VCaP (cell line): ENCODE data around the gene CLCA4.

ENCODE experiments used
- H3K27ac ChIP-seq: fragments of 450-650 bp; 2 replicates; pipeline ENCODE4 v1.5.1; 2017
- TF ChIP-seq, protein P1 (sequence below): fragments of 450-650 bp; conservative IDR thresholded peaks from 2 replicates; pipeline ENCODE4 v1.5.1; 2017; ENCODE audit warnings: mild to moderate bottlenecking, moderate library complexity

CLCA4 gene

DNA sequence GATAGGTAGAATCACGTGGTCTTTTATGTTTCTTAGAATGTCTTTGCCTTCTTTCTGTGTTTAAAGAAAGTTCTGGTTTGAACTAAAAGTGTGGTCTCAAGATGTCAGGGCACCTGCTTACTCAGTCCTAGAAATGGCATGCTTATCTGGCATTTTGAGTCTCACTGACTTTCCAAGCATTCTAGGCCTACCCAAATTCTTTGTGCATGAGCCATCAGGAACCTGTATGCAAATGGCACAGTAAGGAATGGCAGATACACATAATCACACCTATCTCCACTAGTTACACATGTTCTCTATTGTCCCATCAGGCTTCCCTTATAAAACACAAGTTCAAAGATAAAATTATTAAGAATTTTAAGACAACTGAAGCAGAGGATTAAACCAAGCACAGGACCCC lies 29.5 kb upstream of the CLCA4 start:
- TF ChIP-seq, protein P1, sequence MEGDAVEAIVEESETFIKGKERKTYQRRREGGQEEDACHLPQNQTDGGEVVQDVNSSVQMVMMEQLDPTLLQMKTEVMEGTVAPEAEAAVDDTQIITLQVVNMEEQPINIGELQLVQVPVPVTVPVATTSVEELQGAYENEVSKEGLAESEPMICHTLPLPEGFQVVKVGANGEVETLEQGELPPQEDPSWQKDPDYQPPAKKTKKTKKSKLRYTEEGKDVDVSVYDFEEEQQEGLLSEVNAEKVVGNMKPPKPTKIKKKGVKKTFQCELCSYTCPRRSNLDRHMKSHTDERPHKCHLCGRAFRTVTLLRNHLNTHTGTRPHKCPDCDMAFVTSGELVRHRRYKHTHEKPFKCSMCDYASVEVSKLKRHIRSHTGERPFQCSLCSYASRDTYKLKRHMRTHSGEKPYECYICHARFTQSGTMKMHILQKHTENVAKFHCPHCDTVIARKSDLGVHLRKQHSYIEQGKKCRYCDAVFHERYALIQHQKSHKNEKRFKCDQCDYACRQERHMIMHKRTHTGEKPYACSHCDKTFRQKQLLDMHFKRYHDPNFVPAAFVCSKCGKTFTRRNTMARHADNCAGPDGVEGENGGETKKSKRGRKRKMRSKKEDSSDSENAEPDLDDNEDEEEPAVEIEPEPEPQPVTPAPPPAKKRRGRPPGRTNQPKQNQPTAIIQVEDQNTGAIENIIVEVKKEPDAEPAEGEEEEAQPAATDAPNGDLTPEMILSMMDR = no peak
- H3K27ac ChIP-seq = no peak overlapping the region

DNA sequence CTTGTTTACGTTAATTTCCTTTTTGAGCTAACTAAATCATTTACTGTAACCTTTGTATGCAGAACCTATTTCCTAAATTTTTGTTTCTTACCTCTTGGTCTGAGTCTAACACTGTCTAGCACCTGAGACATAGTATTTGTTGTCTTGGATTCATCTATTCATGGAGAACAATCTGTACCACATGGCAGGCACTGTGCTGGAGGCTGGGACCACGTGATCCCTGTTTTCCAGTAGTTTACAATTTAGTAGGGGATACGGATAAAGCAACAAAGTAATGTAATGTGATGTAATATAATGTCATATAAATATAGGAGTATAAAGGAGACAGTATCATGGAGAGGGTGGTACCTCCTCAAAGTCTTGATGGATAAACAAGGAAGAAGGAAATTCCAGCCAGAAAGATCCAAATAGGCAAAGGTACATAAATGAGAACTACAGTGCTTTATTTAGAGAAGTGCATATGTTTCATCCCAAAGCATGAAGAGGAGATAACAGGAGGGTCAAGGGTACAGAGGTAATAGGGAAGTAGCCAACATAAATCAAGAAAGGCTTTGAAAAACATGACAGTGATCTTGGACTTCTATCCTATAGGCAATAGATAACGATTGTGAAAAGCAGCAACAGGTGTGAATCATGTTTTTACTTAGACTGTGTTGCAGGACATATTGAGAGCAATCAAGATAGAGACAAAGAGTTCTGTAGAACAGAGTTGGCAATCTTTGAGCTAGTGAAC lies 25.9 kb upstream of the CLCA4 start:
- no peak overlapping the region for H3K27ac ChIP-seq
- TF ChIP-seq, protein P1 = no peak

DNA sequence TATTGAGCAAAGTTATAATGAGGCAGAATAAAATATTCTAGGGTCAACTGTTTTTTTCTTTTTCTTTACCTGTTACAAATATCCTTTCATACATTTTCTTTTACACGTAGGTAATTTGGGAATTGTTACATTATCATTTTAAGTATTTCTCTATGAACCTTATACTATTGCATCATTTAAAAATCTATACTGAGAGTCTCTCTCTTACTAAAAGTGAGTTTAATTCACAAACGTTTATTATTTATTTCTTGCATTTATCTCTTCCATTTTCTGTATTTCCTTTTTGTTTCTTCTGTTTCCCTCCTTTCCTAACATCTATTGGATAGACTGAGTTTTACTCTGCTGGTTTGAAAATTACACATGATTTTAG lies 25.4 kb upstream of the CLCA4 start:
- TF ChIP-seq, protein P1 = no peak
- H3K27ac ChIP-seq = no peak overlapping the region

DNA sequence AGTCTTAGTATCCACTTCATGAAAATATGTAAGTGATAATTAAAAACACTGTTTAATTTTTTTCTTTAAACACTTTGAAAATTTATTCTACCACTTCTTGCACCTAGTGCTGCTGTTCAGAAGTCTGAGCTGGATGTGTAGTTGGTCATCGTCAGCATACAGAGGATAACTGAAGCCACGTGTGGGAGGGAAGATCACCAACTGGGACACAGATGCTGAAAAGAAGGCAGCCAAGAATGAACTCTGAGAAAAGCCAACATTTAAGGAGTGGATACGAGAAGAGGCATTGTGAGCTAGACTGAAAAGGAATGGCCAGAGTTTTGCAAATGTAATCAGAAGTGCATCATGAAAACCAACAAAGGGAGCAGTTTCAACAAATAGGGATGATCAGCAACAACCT lies 24.6 kb upstream of the CLCA4 start:
- no peak overlapping the region for H3K27ac ChIP-seq
- TF ChIP-seq, protein P1 = no peak

DNA sequence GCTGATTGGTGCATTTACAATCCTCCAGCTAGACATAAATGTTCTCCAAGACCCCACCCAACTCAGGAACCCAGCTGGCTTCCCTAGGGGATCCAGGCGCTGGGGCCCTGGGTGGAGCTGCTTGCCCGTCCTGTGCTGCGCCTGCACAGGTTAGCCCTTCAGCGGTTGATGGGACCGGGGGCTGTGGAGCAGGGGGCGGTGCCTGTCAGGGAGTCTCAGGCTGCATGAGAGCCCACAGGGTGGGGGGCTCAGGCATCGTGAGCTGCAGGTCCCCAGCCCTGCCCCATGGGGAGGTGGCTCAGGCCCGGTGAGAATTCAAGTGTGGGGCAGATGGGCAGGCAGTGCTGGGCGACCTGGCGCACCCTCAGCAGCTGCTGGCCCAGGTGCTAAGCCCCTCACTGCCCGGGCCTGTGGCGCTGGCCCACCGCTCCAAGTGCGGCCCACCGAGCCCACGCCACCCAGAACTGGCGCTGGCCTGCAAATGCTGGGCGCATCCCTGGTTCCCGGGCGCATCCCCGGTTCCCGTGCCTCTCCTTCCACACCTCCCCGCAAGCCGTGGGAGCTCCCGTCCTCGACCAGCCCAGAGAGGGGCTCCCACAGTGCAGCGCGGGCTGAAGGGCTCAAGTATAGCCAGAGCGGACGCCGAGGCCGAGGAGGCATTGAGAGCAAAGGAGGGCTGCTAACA lies 23.1 kb upstream of the CLCA4 start:
- TF ChIP-seq, protein P1 = no peak
- no peak overlapping the region for H3K27ac ChIP-seq

DNA sequence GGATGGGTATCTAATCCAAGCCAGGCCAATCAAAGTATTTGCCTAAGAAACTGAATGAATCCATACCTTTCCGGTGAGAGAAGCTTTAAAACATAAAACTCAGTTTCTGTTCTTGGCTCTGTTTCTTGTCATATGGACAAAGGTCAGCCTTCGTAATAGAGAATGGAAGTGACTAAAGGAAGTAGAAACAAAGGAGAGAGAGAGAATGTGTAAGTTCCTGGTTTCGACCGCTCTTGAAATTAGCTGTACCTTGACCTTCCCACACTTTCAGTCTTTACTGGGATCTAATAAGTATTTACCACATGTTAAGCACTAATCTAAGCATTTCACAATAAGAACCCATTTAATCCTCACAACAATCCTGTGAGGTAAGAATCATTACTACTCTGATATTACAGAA lies 19.6 kb upstream of the CLCA4 start:
- TF ChIP-seq, protein P1 = no peak
- H3K27ac ChIP-seq = no peak overlapping the region

DNA sequence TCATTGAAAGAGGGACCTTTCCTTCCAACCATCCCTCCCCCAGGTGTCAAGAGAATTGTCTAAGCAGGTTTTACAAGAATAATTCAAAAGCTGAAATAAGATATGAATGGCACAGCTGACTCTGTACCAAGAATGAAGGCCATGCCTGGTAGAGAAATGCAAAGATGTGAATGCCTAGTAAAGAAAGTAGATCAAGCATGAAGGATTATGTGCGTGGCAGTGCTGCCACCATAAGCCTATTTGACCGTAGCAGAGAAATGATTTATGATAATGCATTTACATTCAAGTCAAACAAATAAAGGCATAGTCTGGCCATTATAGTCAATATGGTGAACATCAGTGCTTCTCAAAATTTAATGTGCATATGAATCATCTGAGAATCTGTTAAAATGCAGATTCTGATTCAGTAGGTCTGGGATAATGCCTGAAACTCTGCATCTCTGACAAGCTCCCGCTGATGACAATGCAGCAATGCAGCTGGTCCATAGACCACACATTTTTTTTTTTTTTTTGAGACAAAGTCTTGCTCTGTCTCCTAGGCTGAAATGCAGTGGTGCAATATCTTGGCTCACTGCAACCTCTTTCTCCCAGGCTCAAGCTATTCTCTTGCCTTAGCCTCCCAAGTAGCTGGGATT lies 16.6 kb upstream of the CLCA4 start:
- no peak overlapping the region for H3K27ac ChIP-seq
- TF ChIP-seq, protein P1 = no peak
